ENCODE results near the gene C1orf116. TPM values are rescaled to one million over a fixed set of nuclear protein-coding genes. Genes with fewer than 3 reads are reported as not detected.

Gene C1orf116
- total and polyA plus RNA-seq, 10 of the 15 experiments (the other 5 are each of a cell fraction or from before 2014, with no cell fraction given): 0.01 to 0.08 TPM; not detected in 8

DNA sequence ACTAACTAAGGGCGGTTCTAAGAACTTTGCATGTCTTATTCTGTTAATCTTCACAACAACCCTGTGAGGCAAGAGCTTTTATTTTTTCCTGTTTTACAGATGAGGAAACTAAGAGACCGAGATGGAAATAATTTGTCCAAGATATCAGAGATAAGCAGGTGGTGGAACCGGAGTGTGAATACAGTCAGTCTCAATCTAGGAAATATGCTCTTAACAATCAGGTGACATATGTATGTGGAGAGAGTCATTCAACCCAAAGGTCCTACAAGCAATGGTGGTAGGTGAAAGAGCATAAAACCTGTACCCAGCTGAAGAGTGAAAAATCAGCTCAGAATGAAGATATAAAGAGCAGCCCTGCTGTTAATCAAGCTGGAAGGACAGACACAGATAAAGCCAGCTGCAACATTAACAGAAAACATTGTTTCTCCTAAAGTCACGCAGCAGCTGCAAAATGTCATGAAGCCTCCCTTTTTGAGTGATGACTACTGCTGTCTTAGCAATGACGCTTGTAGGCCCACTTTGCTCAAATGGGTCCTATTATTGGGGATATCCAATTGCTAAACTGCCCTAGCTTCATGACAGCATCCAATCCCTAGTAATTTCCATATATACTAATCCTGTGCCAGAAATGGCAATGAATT lies 31.8 kb downstream of the C1orf116 start:
- Histone ChIP-seq H4K20me1 (ENCODE audit: control insufficient read depth, insufficient read depth) (no peaks in the 10 kb centered on the region), H3K4me2 (ENCODE audit: control insufficient read depth, insufficient read depth) (no peak overlapping the region), H3K36me3 (ENCODE audit: control insufficient read depth in 2 of 2, insufficient read depth in 2 of 2, low read length in 1 of 2) (no peaks in the 10 kb centered on the region), H3K9ac (ENCODE audit: control insufficient read depth, insufficient read depth, low read length) (no peak overlapping the region), H3K27ac (ENCODE audit: control insufficient read depth, insufficient read depth) (no peak overlapping the region), H3K9me3 (replicated peaks; ENCODE audit: control insufficient read depth, insufficient read depth, low read length) (no peaks in the 10 kb centered on the region), H3K4me1 (ENCODE audit: control insufficient read depth, insufficient read depth, low read length) (no peaks in the 10 kb centered on the region), H3K27me3 (replicated peaks in 1 of 2; ENCODE audit: control insufficient read depth in 2 of 2, insufficient read depth in 2 of 2, low read length in 1 of 2) (no peaks in the 10 kb centered on the region), H2AFZ (ENCODE audit: control insufficient read depth, low read depth, low read length) (no peak overlapping the region), H3K79me2 (ENCODE audit: control insufficient read depth, insufficient read depth, low read length) (no peaks in the 10 kb centered on the region), H3K4me3 (no peak overlapping the region)
- TF ChIP-seq, protein P1, sequence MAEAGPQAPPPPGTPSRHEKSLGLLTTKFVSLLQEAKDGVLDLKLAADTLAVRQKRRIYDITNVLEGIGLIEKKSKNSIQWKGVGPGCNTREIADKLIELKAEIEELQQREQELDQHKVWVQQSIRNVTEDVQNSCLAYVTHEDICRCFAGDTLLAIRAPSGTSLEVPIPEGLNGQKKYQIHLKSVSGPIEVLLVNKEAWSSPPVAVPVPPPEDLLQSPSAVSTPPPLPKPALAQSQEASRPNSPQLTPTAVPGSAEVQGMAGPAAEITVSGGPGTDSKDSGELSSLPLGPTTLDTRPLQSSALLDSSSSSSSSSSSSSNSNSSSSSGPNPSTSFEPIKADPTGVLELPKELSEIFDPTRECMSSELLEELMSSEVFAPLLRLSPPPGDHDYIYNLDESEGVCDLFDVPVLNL (IDR thresholded peaks at IDR 0.05; ENCODE audit: low read depth, low read length): no peak
- TF ChIP-seq, protein P2, sequence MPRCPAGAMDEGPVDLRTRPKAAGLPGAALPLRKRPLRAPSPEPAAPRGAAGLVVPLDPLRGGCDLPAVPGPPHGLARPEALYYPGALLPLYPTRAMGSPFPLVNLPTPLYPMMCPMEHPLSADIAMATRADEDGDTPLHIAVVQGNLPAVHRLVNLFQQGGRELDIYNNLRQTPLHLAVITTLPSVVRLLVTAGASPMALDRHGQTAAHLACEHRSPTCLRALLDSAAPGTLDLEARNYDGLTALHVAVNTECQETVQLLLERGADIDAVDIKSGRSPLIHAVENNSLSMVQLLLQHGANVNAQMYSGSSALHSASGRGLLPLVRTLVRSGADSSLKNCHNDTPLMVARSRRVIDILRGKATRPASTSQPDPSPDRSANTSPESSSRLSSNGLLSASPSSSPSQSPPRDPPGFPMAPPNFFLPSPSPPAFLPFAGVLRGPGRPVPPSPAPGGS (IDR thresholded peaks at IDR 0.05; ENCODE audit: borderline replicate concordance, insufficient read depth, low read depth, low read length, poor library complexity, severe bottlenecking): peak; percentile 45
- intact Hi-C loops (cut with micrococcal nuclease; ENCODE audit: unreplicated experiment): loop anchor here (5.0 kb wide), 1 partner anchor 77 kb away; no protein-coding TSS in a partner anchor
- no peak for ATAC-seq
- ChIA-PET POLR2A (no interaction called here), CTCF (interaction anchor here (1.0 kb wide), 1 partner anchor 20 kb away, joined by 3 read pairs; no protein-coding TSS in a partner anchor), RAD21 (ENCODE audit: unreplicated experiment) (no interaction called here), SMC1A (ENCODE audit: uncharacterized antibody, unreplicated experiment) (interaction anchor here (0.6 kb wide), 1 partner anchor 138 kb away, joined by 3 read pairs; no protein-coding TSS in a partner anchor)
- WGBS (ENCODE audit: insufficient coverage, insufficient replicate concordance, low lambda C conversion rate, missing lambda C conversion rate): 52% methylated on average over 5 of the region's 5 CpGs
- in situ Hi-C loops (cut with MboI): no loop called here
- FAIRE-seq: no peak
- BruUV-seq (replicated peaks): no TSS peak
- no peak for DNase-seq (ENCODE audit: low read depth, low spot score)

DNA sequence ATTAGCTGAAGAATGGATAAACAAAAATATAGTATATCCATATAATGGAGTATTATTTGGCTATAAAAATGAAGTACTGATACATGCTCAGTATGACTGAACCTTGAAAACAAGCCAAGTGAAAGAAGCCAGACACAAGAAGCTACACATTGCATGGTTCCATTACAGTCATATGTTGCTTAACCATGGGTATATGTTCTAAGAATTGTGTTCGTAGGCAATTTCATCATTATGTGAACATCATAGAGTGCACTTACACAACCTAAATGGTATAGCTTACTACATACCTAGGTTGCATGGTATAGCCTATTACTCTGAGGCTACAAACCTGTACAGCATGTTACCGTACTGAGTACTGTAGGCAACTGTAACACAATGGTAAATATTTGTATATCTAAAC lies 33.7 kb downstream of the C1orf116 start:
- no peak overlapping the region for H3K9ac ChIP-seq (ENCODE audit: control insufficient read depth, insufficient read depth, low read length)
- H3K4me2 ChIP-seq (ENCODE audit: control insufficient read depth, insufficient read depth): no peak overlapping the region
- no TSS peak for BruUV-seq (replicated peaks)
- WGBS (ENCODE audit: insufficient coverage, insufficient replicate concordance, low lambda C conversion rate, missing lambda C conversion rate): 48% methylated on average over 2 of the region's 2 CpGs
- DNase-seq (ENCODE audit: low read depth, low spot score): no peak
- in situ Hi-C loops (cut with MboI): no loop called here
- peaks cover 0 to 5% of the 10 kb centered on the region in 2 experiments; a peak in 1 of 4 replicates for H3K27me3 ChIP-seq (replicated peaks in 1 of 2; ENCODE audit: control insufficient read depth in 2 of 2, insufficient read depth in 2 of 2, low read length in 1 of 2)
- H3K27ac ChIP-seq (ENCODE audit: control insufficient read depth, insufficient read depth): no peak overlapping the region
- no peaks in the 10 kb centered on the region for H3K79me2 ChIP-seq (ENCODE audit: control insufficient read depth, insufficient read depth, low read length)
- CTCF ChIA-PET: interaction anchor here (1.2 kb wide), 1 partner anchor 86 kb away, joined by 3 read pairs; no protein-coding TSS in a partner anchor
- no peak for ATAC-seq
- H3K4me3 ChIP-seq: no peak overlapping the region
- SMC1A ChIA-PET (ENCODE audit: uncharacterized antibody, unreplicated experiment): no interaction called here
- H3K9me3 ChIP-seq (replicated peaks; ENCODE audit: control insufficient read depth, insufficient read depth, low read length): no peaks in the 10 kb centered on the region
- intact Hi-C loops (cut with micrococcal nuclease; ENCODE audit: unreplicated experiment): no loop called here
- no peak overlapping the region for H2AFZ ChIP-seq (ENCODE audit: control insufficient read depth, low read depth, low read length)
- FAIRE-seq: no peak
- no peaks in the 10 kb centered on the region for H3K36me3 ChIP-seq (ENCODE audit: control insufficient read depth in 2 of 2, insufficient read depth in 2 of 2, low read length in 1 of 2)
- RAD21 ChIA-PET (ENCODE audit: unreplicated experiment): interaction anchor here (1.1 kb wide), 1 partner anchor 49 kb away, joined by 3 read pairs; no protein-coding TSS in a partner anchor
- H3K4me1 ChIP-seq (ENCODE audit: control insufficient read depth, insufficient read depth, low read length): no peaks in the 10 kb centered on the region
- H4K20me1 ChIP-seq (ENCODE audit: control insufficient read depth, insufficient read depth): no peaks in the 10 kb centered on the region
- POLR2A ChIA-PET: interaction anchor here (0.6 kb wide), 1 partner anchor 13 kb away, joined by 3 read pairs; no protein-coding TSS in a partner anchor
- TF ChIP-seq YBX1 (IDR thresholded peaks at IDR 0.05): no peak
- no peak for TF ChIP-seq TCF12 (IDR thresholded peaks at IDR 0.05; ENCODE audit: low read depth, low read length)
- TF ChIP-seq RFX5 (IDR thresholded peaks at IDR 0.05; ENCODE audit: low read depth, low read length): no peak
- TF ChIP-seq SIX5 (IDR thresholded peaks at IDR 0.05; ENCODE audit: low read depth, low read length, severe bottlenecking): no peak
- TF ChIP-seq, protein P3, sequence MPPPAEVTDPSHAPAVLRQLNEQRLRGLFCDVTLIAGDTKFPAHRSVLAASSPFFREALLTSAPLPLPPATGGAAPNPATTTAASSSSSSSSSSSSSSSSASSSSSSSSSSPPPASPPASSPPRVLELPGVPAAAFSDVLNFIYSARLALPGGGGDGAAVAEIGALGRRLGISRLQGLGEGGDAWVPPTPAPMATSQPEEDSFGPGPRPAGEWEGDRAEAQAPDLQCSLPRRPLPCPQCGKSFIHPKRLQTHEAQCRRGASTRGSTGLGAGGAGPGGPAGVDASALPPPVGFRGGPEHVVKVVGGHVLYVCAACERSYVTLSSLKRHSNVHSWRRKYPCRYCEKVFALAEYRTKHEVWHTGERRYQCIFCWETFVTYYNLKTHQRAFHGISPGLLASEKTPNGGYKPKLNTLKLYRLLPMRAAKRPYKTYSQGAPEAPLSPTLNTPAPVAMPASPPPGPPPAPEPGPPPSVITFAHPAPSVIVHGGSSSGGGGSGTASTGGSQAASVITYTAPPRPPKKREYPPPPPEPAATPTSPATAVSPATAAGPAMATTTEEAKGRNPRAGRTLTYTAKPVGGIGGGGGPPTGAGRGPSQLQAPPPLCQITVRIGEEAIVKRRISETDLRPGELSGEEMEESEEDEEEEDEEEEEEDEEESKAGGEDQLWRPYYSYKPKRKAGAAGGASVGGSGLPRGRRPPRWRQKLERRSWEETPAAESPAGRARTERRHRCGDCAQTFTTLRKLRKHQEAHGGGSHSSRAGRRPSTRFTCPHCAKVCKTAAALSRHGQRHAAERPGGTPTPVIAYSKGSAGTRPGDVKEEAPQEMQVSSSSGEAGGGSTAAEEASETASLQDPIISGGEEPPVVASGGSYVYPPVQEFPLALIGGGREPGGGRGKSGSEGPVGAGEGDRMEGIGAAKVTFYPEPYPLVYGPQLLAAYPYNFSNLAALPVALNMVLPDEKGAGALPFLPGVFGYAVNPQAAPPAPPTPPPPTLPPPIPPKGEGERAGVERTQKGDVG (CRISPR knock-in tag; IDR thresholded peaks at IDR 0.05): no peak
- TF ChIP-seq EZH2 (IDR thresholded peaks at IDR 0.05; ENCODE audit: borderline replicate concordance, control insufficient read depth, low read depth, low read length): no peak
- TF ChIP-seq ESRRA (IDR thresholded peaks at IDR 0.05; ENCODE audit: low read length): no peak
- no peak for TF ChIP-seq SPI1 (IDR thresholded peaks at IDR 0.05; ENCODE audit: borderline replicate concordance, insufficient read depth, low read depth, low read length)
